ENCODE measurements around the gene TMEM92. TPM values are rescaled to one million over a fixed set of nuclear protein-coding genes. Genes with fewer than 3 reads are reported as not detected.
"Not testable (repeated sequence)": the region's sequence is repeated elsewhere in the genome, so short reads cannot be mapped to it uniquely, and the experiment has no call there.

Gene TMEM92
- total RNA-seq, 1 experiment from 2014 or later, result 0.44 TPM

- DNase-seq (ENCODE audit: low read depth), result no peak
Observed at GRCh38 chr17:50312308-50312707, 38.0 kb downstream of the TMEM92 start.

GRCh38 chr17:50314456-50315011, 40.3 kb downstream of the TMEM92 start:
- in situ Hi-C loops (cut with HindIII; ENCODE audit: low pct_unique_long_range_greater_than_20kb, low sequenced_read_pairs), result no loop called here
- DNase-seq (ENCODE audit: low read depth), result no peak

More at GRCh38 chr17:50312308-50312707, 38.0 kb downstream of the TMEM92 start:
- in situ Hi-C loops (cut with HindIII; ENCODE audit: low pct_unique_long_range_greater_than_20kb, low sequenced_read_pairs), result no loop called here

- no peak for DNase-seq (ENCODE audit: low read depth)
- in situ Hi-C loops (cut with HindIII; ENCODE audit: low pct_unique_long_range_greater_than_20kb, low sequenced_read_pairs), result no loop called here
Observed at GRCh38 chr17:50316016-50316587, 41.8 kb downstream of the TMEM92 start.

- in situ Hi-C loops (cut with HindIII; ENCODE audit: low pct_unique_long_range_greater_than_20kb, low sequenced_read_pairs); DNase-seq (ENCODE audit: low read depth): not testable (repeated sequence)
Observed at GRCh38 chr17:50316660-50317059, 42.4 kb downstream of the TMEM92 start.

GRCh38 chr17:50317121-50317520, 42.9 kb downstream of the TMEM92 start:
- in situ Hi-C loops (cut with HindIII; ENCODE audit: low pct_unique_long_range_greater_than_20kb, low sequenced_read_pairs), result no loop called here
- no peak for DNase-seq (ENCODE audit: low read depth)

GRCh38 chr17:50318501-50319285, 44.4 kb downstream of the TMEM92 start:
- in situ Hi-C loops (cut with HindIII; ENCODE audit: low pct_unique_long_range_greater_than_20kb, low sequenced_read_pairs), result no loop called here
- no peak for DNase-seq (ENCODE audit: low read depth)

GRCh38 chr17:50319306-50320004, 45.2 kb downstream of the TMEM92 start:
- in situ Hi-C loops (cut with HindIII; ENCODE audit: low pct_unique_long_range_greater_than_20kb, low sequenced_read_pairs), result no loop called here
- DNase-seq (ENCODE audit: low read depth), result no peak

- no peak for DNase-seq (ENCODE audit: low read depth)
- in situ Hi-C loops (cut with HindIII; ENCODE audit: low pct_unique_long_range_greater_than_20kb, low sequenced_read_pairs), result no loop called here
Observed at GRCh38 chr17:50322271-50322670, 48.0 kb downstream of the TMEM92 start.

GRCh38 chr17:50323060-50323459, 48.8 kb downstream of the TMEM92 start:
- in situ Hi-C loops (cut with HindIII; ENCODE audit: low pct_unique_long_range_greater_than_20kb, low sequenced_read_pairs), result no loop called here
- no peak for DNase-seq (ENCODE audit: low read depth)

GRCh38 chr17:50325906-50326305, 51.6 kb downstream of the TMEM92 start:
- in situ Hi-C loops (cut with HindIII; ENCODE audit: low pct_unique_long_range_greater_than_20kb, low sequenced_read_pairs), result no loop called here
- DNase-seq (ENCODE audit: low read depth), result no peak

GRCh38 chr17:50326831-50327364, 52.6 kb downstream of the TMEM92 start:
- no peak for DNase-seq (ENCODE audit: low read depth)
- in situ Hi-C loops (cut with HindIII; ENCODE audit: low pct_unique_long_range_greater_than_20kb, low sequenced_read_pairs), result no loop called here

GRCh38 chr17:50328363-50329325, 54.4 kb downstream of the TMEM92 start:
- in situ Hi-C loops (cut with HindIII; ENCODE audit: low pct_unique_long_range_greater_than_20kb, low sequenced_read_pairs), result no loop called here
- DNase-seq (ENCODE audit: low read depth), result no peak

GRCh38 chr17:50329716-50330115, 55.5 kb downstream of the TMEM92 start:
- no peak for DNase-seq (ENCODE audit: low read depth)
- in situ Hi-C loops (cut with HindIII; ENCODE audit: low pct_unique_long_range_greater_than_20kb, low sequenced_read_pairs), result no loop called here

GRCh38 chr17:50330151-50330775, 56.0 kb downstream of the TMEM92 start:
- no peak for DNase-seq (ENCODE audit: low read depth)
- in situ Hi-C loops (cut with HindIII; ENCODE audit: low pct_unique_long_range_greater_than_20kb, low sequenced_read_pairs), result no loop called here
